Measurements from ENCODE around the gene ZNF22.

Gene ZNF22

DNA sequence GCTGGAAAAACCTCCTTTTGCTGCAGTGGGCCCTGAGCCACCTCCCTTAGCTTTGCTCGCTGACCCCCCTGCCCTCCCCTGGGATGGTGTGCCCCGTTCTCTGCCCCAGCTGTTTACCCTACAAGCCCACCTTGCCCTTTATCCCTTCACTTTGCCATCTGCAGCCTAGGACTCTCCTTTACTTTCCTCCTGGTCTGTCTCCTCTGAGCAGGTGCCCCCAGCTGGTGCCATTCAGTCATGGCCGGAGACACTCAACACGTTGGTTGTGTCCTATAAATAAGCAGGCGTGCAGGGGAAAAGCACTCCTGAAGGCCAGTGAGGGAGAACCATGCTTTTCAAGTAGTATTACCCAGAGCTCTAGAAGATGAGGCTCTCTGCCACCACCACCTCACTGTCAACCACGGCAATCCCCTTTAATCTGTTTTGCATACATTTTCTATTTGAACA, 35.0 kb upstream of the ZNF22 start:
- DNase-seq, result no peak

DNA sequence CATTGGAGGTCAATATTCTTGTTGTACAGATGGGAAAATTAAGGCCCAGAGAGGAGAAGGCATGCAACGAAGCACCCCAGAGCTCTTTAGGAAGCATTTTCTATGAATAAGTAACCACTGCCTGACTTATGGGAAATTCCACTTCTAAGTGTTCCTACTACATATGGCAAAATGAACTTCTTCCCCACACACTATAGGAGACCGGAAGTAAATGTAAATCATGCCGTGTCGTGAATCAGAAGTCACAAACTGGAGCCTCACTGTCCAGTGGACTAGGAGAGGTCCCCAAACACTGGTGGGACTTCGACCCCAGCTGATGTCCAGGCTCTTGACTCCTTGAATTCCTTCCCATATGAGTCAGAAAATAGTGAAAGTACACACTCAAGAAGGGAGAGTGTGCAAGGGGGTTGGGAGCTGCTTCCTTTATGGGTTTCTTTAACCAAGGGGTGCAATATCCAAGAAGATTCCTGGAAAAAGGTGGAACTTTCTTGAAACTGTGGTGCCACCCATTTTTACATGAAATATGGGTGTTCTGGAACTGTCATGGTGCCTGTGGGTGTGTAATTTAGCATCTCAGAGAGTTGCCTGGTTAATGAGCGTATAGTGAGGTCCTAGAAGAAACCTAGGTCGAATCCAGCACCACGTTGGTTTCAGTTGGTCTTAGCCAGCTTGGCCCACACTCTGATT, 34.5 kb upstream of the ZNF22 start:
- no peak for DNase-seq

DNA sequence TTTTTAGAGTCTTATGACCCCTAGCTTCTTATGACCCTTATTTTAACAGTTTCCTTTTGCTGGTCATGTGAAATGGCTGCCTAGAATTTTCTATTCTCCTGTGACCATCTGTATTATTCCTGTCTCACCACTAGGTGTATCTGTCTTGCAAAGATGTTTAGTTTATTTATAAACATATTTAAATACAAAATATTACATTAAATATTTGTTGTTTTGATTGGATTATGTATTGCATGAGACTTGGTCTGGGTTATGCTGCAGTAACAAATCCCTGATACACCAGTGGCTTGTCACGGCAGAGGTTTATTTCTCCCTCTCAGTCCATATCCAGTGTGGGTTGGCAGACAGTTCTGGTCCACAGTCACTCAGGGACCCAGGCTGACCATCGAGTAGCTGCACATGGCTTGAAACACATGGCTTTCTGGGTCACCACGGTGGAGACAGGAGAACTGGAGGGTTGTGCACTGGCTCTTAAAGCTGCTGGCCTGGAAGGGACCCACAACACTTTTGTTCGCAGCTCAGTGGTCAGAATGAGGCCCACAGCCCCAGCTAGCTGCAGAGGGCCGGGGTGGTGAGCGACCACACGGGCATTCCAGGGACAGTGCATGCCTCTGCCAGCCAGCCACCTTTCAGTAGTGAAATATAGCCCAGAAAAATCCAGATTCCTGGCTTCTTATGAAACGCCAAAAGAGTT, 33.8 kb upstream of the ZNF22 start:
- DNase-seq, result no peak

DNA sequence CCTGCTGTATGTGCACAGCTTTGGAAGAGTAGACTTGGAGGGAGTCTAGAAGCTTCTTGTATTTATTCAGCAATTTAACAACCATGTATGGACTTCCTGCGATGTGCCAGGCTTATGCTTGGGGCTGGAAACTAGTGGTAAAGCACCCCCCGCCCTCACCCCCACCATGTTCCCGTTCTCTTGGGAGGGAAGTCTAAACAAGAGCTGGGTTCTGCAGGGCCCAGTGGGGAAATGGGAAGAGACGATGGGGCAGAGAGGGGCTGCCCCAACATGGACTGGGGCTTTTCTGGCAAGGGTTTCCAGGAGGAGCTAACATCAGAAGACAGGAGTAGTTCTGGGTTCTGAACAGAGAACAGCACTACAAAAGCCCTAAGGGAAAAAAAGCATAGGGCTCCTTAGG, 33.1 kb upstream of the ZNF22 start:
- no peak for DNase-seq

DNA sequence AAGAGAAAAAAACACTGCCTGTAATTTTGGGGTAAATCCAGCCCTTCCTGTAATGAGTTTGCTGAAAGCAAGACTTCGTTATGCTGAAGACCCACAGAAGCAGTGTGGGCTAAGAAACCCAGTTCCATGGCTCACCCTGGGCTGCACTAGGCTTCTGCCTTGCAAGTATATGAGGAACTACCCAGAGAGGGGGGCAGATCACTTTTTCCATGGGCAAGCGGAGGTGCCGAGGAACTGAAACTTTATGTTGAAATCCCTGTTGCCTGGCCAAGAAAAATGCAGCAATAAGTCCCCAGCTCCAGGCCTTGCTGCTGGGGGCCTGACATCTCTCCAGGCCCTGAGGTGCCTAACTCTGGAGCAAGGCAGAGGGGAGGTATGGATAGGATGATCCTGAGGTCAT, 32.6 kb upstream of the ZNF22 start:
- no peak for DNase-seq

DNA sequence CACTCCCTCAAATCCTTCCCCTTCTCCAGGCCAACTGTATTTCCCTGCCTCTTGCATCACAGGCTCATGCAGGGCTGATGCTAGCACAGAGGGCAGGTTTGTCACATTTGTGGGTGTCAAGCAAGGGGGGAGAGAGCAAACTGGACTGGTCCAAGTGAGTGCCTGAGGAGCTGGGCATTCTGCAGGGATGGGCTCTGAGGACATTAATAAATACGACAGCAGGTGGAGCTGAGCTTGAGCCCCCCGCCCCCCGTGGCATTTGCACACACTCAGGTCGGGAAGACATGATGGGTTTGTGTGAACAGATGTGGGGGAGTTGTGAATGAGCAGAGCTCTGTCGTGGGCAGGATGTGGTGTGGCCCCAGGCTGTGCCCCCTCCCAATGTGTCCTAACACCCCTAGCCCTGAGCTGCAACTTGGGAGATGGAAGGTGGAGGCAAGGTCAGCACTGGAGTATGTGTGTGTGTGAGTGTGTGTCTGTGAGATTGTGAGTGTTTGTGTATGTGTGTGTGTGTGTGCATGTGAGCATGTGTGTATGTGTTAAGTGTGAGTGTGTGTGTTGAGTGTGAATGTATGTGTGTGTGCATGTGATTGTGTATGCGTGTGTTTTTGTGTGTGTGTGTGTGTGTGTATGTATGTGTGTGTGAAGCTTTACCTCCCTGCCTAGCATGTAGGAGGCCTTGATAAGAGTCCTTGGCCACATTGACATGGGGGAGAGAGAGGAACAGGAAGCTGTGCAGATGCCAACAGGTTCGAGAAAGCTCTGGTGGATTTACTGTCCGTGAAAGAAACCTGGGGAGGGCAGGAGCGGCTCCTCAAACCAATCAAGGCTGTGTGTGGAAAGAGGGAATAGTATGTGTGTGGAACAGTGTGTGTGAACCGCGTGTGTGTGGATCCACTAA, 32.0 kb upstream of the ZNF22 start:
- no peak for DNase-seq

DNA sequence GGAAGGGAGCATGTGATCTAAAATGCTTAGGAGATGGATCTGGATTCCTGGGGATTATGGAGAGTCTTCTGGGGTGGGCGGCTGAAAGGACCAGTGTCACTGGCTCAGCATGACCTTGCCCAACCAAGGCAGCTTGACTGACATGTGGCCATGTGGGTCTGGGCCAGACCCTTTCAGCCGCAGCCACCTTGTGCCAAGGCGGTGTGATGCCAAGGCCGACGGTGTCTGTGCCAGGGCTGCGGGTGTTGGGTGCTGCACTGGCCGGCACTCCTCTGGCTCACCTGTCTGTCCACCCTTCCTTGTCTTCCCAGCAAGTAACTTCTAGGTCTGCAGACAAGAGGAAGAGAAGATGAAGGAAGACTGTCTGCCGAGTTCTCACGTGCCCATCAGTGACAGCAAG, 30.9 kb upstream of the ZNF22 start:
- DNase-seq, result no peak

DNA sequence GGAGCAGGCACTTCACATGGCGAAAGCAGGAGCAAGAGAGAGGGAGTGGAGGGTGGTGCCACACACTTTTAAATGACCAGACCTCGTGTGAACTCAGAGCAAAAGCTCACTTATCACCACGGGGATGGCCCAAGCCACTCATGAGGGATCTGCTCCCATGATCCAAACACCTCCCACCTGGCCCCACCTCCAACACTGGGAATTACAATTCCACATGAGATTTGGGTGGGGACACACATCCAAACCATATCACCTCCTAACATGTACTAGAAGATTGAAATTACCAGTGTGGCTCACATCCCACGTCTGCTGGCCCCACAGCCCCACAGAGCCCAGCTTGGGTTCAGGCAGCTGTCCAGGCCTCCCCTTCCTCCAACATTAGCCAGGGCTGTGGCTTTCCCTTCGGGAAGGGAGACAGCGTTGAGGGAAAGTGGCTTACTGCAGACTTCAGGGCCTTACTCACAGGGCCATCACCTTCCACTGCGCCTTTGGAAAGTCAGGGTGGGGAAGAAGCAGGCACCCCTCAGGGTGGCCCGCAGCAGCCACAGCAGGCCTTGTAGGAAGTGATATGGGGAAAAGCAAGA, 29.8 kb upstream of the ZNF22 start:
- no peak for DNase-seq

DNA sequence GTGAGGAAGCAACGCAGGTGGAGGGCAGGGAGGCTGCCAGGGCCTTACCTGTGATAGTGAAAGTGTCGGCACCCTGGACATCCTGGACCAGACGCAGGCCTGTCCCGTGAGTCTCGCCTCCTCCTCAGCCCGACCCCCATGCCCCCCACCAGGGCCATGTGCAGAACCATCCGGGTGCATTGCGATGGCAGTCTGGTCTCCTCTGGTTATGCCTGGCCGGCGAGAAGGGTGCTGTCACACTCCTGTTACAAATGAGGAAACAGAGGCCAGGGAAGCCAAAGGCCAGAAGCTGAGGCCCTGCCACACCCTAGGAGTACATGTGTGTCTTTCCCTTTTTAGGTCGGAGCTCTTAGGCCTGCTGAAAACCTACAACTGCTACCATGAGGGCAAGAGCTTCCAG, 29.3 kb upstream of the ZNF22 start:
- no peak for DNase-seq

DNA sequence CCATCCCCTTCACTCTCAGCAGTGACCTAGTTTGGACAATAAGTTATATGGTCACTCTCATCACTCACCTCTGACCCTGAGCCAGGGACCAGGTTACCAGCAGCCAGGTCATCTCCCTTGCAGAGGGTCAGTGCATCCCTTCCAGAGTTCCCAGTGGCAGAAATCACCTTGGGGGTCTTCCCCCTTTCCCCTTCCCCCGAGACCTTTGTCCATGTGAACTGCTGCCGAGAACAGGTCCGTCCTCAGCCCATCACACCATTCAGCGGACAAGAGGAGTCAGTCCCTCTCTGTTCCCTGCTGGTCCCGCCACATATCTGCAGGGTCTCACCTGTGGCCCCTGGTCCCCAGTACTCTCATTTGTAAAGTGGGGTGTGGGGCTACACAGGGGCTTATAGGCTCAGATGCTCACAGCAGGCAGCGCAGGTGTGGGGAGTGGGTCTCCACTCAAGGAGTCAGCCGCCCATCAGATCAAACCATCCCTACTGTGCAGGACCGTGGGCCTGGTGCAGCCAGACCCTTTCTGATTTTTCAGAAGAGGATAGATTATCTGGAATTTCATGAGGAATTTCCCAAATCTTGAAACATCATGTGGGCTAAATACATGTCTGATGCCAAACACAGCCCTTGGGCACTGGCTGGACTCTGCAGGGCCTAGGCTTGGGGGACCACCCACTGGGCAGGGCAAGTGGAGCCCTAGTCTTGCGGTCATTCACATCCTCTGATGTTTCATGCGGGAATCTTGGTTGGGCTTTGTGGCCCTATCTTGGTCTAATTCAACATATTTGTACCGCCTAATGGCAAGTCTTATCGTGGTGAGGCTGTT, 28.6 kb upstream of the ZNF22 start:
- no peak for DNase-seq

DNA sequence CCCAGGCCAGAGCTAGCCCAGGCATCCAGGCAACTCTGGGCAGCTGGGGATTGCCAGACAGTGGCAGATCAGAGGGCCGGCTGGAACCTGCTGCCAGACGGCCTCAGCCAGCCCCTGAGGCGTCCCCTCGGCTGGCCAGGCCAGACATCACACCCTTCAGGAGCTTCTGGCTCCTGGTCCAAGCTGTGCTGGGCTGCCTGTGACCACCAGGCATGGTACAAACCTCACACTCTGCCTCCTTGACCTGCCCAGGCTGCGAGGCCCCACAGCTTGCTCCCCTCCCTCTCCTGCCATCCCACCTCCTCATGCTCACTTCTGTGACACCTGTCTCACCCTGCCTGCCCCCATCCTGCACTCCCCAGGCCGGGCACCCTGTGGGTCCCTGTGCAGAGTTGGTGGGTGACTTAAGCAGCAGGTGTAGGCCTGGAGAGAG, 27.8 kb upstream of the ZNF22 start:
- DNase-seq, result no peak

DNA sequence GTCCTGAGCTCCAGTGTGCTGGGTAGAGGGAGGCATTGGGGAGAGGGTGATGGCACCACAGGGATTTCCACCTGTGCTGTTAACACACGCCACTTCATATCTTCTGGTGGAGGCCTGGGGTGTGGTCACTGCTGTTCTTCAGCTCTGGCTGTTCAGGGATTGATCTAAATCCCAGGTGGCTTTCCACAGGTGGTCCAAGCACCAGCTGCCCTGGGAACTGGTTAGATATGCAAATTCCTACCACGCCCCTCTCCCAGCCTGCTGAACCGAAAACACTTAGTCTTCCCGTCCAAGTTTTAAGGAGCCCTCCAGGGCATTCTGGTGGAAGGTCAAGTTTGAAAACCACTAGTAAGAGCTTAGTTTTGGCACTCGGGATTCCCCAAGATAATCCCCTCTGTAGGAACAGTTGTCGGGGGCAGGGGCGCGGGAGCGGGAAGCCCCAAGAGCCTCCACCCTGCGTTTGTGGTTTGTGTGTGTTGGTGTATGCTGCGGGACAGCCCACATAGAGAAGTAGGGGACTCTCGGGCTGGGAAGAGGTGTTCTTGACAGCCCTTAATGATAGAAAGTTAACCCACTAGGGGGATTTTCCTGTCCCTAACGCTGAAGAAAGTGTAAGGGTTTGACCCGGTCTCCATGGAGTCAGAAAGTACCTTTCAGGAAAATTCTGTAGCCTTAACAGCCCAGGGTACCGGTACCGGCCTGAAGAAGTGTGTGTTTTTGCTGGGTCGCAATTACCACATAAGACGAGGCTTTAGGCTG, 27.2 kb upstream of the ZNF22 start:
- no peak for DNase-seq

DNA sequence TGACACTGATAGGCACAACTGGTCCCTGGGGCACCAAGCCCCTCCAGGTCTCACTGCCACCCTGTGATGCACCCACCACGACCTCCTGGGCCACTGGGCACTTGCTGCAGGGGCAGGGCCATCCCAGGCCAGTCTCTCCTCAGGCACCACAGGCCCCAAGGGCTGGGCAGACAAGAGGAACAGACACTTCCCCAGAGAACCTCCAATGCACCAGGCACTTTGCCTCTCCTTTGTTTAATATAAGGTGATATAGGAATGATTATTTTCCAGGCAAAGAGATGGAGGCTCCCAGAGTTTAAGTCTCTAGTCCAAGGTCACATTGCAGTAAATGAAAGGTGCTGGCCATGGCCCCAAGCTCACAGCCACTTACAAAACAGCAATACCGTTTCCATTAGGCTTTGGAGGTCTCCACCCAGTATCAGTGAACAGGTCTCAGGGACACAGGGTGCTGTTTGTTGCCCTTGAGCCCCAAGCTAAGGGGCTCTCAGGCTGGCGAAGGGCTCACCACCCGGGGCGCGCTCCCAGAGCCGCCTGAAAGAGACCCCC, 26.6 kb upstream of the ZNF22 start:
- DNase-seq, result no peak

DNA sequence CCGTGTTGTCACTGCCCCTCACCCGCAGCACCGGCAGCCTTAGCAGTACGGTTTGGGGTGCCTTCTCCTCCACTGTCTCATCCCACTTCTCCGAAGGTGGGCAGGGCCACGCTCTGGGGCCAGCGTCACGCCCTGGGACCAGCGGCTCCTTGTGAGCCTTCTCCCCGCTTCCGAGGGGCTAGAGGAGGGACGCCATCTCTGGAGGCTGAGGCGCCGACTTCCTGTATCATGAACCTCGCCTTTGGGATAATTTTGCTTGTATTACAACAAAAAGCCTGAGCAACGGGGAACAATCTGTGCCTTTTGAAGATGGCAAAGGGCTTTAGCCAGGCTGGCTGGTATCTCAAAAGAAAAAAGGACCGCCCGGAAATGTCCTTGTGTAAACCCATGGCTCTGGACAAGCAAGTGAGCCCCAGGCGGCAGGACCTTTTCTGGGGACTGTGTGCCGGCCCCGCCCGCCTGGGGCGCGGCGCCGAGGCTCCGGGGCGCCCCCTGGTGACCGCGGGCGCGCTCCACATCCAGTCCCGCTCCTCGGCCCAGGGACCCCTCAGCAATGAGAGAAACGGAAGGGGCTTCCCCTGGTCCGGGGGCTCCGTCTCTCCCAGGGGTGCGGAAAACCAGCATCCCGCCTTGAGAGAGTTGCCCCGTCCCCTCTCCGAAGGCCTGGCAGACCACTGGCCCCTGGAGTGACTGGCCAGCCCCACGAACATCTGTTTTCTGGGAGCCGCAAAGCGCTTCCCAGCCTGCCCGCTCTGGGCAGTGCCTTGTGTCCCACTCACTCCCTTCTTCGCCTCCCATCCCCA, 25.9 kb upstream of the ZNF22 start:
- DNase-seq, result no peak

DNA sequence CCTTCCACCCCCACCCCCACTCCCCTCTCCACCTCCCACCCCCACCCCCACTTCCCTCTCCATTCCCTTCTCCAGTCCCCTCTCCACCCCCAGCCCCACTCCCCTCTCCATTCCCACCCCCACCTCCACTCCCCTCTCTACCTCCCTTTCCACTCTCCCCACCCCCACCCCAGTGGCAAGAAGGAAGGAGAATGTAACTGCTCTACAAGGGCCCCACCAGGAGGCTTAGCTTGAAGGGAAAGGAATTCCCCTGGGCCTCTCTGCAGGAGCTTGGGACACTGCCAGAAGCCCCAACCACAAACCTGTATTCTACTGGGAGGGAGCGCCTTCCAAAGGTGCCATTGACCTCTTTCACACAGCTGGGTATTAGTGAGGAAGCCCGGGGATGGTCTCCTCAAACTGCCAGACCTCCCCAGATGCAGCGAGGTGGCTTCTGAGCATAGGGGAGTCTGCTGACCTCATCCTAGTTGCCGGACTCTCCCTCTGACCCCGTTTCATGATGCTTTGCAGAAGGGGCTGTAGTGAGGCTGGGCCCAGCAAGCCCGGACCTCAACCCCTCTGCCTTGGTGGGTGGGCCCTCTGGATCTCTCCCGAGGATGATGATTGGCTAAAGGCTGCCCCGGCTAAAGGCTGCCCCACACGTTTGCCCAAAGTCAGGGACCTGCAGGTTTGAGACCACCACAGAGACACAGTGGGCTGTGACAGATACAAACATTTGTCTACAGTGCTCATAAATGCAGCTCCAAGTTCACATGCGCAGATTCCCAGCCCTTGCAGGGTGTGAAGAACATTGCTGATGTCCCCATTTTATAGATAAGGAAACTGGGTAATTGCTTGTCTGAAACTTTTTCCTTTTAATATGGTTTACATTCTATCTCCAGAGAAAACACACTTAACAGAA, 25.0 kb upstream of the ZNF22 start:
- no peak for DNase-seq

DNA sequence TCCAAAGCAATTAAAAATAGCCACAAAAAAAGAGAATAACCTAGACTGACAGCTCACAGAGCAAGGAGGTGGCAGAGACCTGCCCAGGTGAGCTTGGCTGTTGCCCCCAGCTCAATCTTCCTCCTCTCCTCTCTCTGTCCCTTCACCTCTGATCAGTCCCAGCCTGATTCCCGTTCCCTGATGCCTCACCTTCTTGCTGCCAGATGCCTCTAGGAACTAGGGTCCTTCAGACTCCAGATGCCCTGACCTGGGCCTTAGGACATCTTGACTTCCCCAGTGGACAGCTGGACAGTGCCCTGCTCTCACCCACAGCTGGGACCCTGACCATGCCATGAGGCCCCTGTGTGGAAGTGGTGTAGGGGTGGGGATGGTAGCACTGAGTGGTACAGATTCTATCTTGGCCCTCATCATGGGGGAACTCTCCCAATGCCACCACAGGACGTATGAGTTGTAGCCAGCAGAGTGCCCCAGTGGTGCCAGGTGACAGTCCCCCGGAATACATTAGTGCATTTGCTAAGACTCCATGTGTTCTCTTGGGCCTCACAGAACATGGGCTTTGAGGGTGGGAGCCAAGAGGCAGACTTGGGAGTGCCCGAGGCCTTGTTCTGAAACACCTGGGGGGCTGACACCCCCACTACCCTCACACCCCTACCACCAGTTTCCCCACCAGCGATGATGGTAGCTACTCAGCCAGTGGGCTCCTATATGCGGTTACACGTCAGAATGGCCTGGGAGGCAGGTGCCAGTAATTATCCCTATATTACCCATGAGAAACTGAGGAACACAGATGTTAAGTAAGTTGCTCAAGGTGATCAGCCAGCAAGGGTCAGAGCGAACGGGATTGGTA, 24.1 kb upstream of the ZNF22 start:
- no peak for DNase-seq

DNA sequence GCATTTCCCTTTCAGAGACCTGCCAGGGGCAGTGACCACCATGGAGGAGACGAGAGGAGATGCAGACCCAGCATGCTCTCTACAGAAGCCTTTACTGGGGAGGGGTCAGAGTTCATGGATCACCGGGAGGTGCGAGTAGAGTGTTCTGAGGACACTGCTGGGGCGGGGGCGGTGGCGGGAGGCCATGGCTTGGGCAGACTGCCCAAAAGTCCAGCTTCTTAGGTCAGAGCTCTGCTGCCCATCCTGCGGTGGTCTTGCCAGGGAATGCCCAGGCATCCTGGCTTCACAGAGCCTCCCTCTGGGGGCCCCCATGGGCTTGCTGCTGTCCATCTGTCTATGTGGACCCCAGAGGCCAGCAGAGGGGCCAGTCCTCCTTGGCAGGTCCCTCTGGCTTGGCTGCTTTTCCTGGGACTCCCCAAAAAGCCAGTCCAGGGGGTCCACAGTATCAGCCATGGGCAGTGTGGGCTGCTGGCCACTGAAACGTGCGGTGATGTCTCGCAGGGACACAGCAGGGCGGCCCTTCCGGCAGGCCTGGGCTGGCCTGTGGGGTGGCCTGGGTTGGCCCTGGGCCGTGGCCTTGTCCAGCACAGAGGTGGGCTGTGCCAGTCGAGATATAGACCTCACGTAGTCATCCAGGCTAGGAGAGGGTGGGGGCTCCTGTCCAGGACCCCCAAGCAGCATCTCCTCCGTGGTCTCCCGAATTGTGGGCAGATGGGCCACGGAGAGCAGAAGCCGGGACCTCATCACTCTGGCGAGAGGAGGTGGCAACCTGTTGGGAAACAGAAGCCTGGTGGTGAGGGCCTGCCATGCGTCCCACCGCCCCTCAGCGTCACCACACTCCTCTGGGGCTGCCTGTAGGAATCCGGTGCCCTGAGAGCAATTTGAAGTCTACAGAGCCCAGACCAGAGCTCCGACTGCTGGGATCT, 23.2 kb upstream of the ZNF22 start:
- DNase-seq, result no peak
